Measurements from ENCODE around the gene CDK14.

The CDK14 gene

DNA sequence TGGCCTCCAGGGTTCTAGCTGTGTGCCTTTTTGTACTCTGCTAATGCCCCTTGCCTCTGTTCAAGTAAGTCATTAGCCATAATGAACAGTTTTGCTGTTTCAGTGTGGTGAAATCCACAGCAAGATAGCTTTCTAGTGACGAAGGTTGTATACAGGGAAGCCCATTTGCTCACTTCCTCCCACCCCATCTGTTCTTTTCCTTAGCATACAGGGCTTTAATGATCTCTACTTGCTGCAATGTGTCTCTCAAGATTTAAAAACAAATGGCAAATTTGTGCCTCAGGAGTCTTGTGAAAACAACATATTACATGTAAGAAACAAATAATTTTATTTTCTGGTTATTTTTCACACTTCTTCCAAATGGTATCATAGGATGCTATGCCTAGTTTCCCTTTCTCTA lies 243.2 kb downstream of the CDK14 start:
- DNase-seq, result no peak

DNA sequence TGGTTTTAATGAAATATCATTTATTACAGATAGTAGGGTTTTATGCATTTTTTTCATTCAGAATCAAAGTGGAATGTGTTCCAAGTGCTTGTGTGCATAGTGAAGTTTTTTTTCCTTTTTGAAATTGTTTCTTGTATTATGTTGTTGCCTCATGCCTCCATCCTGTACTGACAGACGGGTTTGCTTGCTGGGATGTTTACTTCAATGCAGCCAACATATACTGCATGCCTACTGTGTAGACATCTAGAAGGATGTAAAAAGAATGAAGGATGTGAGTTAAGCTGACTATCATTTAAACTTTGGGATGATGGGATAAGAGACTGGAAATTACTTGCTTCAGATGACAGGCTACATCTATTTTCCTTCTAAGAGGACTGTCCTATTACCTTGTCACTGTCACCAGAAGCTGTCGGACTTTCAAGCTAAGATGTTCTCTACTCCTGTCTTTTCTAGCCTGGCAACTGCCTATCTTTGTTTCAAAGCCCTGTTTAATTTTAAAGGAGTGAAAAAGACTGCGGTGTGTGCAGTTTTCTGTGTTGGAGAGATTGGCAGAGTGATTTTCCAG lies 243.7 kb downstream of the CDK14 start:
- DNase-seq, result no peak

DNA sequence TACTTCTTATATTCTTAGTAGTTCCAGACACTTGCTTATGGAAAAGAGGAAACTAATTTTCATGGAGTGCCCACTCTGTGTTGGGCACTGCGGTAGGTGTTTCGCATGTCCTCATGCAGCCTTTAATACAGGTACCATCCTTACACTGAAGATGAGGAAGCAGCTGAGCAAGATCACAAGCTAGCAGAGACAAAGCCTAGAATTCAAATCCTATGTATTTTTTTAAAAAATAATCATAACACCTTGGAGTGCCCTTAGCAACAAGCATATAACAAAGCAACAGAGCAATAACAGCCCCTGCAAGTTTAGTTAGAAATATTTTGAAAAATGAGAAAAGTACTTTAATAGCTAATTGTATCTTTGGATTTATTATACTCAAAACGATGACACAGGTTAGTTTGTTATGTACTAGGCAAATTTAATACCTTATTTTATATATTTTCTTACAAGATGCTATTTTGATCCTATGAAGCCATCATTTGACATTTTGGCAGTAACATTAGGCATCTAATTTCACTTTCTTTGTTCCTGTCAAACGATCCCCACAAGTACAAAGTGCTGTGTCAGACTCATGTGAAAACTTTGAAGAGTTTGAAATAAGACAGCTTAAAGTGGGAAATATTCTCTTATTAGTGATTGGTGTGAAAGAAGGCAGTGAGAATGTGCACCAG lies 245.8 kb downstream of the CDK14 start:
- no peak for DNase-seq

- no peak for DNase-seq
Observed at GRCh38 chr7:90842430-90842788, 246.3 kb downstream of the CDK14 start.

DNA sequence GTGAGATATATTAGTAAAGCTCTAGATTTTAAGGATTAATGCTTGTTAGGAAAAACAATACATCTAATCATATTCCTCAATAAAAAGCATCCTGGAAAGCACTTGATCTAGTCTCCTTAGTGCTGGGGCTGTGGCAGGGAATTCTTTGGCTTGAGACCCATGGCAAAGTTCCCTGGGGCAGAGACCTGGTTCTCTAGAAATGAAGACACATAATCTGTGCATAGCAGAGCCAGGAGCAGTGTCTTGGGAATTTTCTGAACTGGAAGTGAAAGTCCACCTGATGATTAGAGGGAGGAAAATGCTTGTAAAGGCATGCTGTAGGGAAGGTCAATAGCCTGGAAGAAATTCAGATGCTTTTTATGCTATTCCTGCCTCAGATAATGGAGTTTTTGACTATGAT lies 247.4 kb downstream of the CDK14 start:
- peak in 1 of 51 donors; percentile 1 for DNase-seq

GRCh38 chr7:90844421-90844820 lies 248.3 kb downstream of the CDK14 start:
- no peak for DNase-seq

- no peak for DNase-seq
Observed at GRCh38 chr7:90846192-90846591, 250.1 kb downstream of the CDK14 start.

DNA sequence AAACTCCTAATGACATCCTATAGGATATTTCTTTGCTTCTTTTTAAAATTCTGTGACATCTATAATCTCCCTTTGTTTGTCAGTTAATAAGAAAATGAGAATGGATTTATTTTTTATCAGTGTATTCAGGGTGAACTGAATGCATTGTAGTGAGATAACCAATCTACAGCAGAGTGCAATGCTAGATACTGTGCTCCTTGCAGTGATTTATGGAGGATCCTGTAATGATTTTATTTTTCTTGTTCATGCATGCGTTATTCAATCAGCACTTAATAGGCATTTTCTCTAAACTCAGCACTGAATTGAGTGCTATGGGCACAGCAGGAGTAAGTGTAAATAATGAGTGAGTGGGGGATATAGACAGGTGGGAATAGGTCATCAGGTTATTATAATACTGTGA lies 253.9 kb downstream of the CDK14 start:
- no peak for DNase-seq

DNA sequence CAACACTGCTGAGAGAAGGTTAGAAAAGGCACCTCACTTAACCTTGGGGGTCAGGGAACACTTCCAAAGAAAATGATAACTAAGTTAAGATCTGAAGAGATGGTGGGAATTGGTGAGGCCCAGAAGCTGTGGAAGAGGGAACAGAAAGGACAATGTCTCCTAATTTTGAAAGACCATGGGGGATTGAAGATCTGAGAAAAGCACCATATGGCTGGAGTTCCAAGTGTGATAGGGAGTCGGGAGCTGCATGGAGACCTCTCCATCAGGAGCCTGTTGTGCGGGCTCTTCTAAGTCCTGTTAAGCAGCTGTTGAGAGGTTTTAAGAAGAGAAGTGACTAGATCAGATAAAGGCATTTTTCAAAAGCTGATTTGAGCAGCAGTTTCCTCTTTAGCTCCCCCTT lies 254.3 kb downstream of the CDK14 start:
- DNase-seq, result no peak

- no peak for DNase-seq
Observed at GRCh38 chr7:90853205-90853604, 257.1 kb downstream of the CDK14 start.

DNA sequence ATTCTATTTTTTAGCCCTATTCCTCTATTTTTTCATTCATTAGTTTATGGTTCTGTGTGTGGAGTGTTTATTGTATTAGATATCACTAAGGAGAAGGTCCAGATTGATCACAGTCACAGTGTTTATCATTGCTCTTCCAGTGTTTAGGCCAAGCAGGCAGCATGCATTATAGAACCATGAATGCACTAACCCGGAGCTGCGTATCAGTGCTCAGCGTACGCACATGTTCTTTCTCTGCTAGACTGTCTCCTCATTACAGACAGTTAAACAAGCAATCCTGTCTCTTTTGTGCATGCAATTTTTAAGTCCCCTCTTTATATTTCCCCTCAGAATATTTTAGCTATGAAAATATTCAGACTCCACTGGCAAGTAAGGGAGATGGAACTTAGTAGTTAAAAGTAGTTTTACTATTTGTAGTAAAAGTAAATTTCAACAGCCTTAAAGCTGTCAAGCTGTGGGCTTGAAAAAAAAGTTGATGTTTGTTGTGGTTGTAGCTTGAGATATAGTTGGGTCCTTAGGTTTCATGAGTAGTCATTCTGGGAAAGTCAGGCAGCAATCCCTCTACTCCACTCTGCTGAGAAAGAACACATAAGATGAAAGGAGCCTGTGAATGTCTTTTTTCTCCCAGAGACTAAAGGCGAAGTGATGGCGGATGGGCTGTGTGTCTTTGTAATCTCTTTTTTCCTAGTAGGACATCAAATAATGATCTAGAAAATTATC lies 260.4 kb downstream of the CDK14 start:
- DNase-seq, result no peak

DNA sequence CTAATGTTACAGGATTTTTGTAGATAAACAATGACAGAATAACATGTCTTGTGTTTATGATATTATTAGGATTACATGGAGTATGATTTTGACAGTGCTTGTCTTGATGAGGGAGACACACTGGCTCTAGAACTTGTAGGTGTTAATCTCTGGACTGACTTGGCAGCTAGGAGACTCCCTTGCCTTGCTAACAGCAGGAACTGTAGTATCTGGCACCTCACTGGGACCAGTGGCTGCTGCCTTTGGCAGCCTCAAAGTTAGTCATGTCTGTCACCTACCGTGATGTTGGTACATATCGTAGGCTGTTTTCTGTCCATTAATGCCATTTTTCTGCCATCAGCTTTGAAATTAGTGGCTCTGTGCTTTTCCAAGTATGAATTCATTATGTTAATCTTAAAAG lies 261.5 kb downstream of the CDK14 start:
- no peak for DNase-seq

DNA sequence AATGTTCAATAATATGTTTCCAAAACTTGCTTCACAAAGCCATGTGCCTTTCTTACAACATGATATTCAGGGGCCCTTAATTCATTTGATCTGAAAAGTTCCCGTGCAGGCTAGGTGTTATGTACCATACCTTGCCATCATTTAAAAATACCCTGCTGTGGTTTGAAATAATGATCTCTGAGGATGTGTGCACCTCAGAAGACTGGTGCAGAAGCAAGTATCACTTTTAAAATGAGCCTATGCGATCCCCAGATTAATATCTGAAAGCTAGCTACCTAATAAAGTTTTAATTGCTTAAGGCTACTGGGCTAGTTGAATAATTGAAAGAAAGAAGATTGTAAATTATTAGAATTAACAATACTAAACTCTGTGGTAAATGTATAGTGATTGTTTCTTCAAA lies 262.4 kb downstream of the CDK14 start:
- no peak for DNase-seq

DNA sequence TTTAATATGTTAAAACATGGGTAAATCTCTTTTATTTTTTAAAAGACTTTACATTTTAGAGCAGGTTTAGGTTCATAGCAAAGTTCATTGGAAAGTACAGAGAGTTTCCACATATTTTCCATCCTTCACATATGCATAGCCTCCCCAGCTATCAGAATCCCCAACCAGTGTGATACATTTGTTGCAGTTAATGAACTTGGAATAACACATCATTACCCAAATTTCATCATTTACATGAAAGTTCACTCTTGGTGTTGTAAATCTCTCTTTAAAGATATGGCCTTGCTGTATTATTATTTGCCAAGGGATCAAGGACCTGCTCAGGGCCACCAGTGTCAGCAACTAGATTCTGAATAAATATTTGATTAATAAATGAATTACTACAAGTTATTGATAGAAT lies 263.4 kb downstream of the CDK14 start:
- DNase-seq, result no peak

DNA sequence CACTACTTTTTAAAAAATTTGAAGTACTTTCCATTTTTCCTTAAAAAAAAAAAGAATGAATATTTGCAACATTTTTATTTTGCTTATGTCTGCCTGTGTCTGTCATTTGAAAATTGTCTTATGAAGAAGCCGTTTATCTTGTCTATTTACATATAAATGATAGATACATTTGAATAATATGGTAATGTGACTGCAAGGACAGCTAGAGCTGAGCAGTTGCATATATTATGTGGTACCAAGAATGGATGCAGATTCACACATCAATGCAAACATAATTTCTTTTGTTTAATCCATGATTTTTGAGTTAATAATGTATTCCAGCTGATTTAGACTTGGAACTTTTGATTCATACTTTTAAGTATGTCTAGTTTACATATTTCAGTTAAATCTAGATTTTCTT lies 268.0 kb downstream of the CDK14 start:
- DNase-seq, result no peak

GRCh38 chr7:90869335-90869734 lies 273.2 kb downstream of the CDK14 start:
- DNase-seq, result no peak

- DNase-seq, result no peak
Observed at GRCh38 chr7:90876701-90877100, 280.6 kb downstream of the CDK14 start.

- DNase-seq, result no peak
Observed at GRCh38 chr7:90877201-90877600, 281.1 kb downstream of the CDK14 start.

- no peak for DNase-seq
Observed at GRCh38 chr7:90879924-90880323, 283.8 kb downstream of the CDK14 start.

DNA sequence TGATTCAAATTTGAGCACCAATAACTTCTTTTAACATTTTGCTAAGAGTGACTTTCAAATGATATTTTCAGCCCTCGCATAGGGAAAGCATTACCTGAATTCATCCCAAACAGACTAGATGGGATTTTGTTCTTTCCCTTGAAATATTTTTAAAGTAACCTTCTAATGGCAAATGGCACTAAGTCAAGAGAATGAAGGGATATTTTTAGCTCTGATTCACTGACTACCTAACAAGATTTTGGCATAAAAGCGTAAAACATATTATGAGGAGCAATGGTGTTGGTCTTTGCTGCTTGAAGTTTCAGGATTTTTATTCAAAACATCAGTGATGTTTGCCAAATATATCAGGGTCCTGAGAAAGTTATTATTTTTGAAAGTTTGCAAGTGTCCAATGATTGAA lies 290.3 kb downstream of the CDK14 start:
- no peak for DNase-seq

GRCh38 chr7:90889210-90889609 lies 293.1 kb downstream of the CDK14 start:
- DNase-seq, result no peak

DNA sequence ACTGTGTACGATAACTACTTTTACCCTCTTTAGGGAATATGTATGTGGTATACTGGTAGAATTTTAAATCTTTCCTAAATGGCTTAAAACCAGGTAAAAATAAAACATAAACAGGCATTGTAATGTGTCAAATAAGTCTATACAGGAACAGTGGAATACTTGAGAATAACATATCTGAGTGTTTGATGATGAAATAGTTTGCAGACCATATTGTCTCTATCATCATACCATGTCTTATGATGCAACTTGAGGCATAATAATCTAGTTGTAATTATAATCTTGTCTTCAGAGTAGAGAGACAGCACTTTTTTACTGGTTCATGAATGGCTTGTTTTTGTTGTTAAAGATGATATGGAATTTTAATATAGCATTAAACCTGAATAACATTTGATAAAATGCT lies 293.5 kb downstream of the CDK14 start:
- no peak for DNase-seq

GRCh38 chr7:90891529-90891928 lies 295.4 kb downstream of the CDK14 start:
- no peak for DNase-seq
